HG02981 (cell line): Measurements from ENCODE around the gene KCTD19.

ENCODE experiments used
- ATAC-seq: cut with Tn5 transposase; IDR thresholded peaks from one replicate; pipeline ENCODE4 v1.9.1; 2021; ENCODE audit warnings: mild to moderate bottlenecking, moderate library complexity; ENCODE audit not compliant: unreplicated experiment

Gene KCTD19

GRCh38 chr16:67326115-67326471 lies 448 bp downstream of the KCTD19 start:
- ATAC-seq, result no peak

- no peak for ATAC-seq
These were observed 8.7 kb downstream of the KCTD19 start for GRCh38 chr16:67317853-67318252.

DNA sequence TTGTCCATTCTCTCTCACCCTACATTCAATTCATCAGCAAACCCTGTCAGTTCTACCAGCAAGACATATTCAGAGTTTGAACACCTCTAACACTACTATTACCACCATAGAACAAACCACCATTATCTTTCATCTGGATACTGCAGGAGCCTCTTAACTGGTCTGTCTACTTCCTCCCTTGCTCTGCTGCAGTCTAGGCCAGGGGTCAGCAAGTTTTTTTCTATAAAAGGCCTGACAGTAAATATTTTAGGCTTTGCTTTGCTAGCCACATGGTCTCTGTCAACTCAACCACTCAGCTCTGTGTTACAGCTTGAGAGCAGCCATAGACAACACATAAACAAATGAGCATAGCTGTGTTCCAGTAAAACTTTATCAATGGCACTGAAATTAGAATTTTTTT lies 13.8 kb downstream of the KCTD19 start:
- ATAC-seq, result no peak

DNA sequence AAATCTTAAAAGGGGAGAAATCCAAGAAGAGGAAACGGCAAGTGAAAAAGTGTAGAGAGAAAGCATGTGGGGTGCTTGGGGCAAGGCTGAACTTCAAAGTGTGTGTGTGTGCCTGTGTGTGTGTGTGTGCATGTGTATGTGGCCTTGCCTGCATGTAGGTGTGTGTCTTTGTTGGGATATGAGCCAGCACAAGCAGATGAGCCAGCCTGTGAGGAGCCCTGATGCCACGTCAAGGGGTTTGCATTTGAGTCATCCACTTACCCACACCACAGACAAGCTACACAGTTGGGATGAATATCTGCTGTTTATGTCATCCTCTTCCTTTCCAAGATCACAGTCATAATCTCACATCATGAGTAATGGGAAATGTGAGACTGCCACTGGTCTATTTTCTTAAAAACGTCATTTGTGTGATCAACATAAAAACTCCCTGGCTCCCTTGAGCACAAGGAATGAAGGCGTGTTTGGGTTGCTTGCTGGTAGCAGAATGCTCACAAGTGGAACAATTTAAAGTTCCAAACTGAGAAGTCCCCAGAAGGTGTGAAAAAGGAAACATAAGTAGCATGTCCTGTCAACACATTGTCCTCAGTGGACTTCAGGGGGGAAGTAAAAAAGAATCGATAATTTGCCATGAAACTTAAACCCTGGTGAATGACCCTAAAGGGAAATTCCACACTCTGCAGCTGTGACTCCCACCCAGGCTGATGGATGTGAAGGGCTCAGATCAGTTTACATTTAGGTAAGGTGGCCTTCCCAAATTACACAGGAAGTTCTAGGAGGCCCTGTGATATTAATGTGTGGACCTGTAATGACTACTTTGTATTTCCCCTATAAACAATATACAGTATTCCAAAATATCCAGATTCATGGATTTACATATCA lies 14.7 kb downstream of the KCTD19 start:
- ATAC-seq, result peak; percentile 70

GRCh38 chr16:67310561-67310960 lies 16.0 kb downstream of the KCTD19 start:
- ATAC-seq, result no peak

DNA sequence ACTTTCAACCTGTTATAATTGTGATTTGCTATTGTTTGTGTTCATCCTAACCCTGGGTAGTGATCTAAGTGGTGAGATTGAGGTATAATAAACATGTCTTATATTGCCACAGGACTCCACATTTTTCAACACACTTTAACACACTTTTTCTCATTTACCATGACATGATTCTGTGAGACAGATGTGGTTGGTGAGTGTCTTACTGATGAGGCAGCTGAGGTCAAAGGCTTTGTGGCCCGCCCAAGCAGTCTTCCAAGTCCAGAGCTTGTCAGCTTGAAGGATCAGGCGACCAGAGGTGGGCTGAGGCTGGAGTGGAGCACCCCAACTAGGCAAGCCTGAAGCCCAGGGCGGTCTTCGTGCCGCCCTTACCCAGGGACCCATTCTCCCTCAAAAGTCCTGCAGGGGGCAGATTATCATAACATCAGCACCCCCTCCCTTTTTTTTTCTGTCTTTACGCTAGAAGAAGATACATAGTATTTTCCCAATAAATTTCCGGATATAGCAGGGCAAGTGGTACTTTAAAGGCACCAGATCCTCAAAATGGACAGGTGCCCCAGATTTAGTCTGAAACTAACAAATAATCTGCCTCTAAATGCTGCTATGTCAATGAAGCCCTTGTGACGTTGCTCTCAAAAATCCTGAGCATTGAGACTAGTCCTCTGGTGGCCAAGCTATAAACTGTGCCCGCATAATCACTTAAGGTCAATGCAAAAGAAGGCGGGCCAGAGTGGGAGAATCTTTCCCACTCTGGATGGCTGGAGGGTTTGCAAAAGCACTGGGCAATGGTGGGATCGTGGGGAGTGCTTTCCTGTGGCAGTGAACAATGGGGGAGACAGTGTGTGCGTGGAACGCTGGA lies 21.1 kb downstream of the KCTD19 start:
- ATAC-seq, result no peak

GRCh38 chr16:67304020-67304419 lies 22.5 kb downstream of the KCTD19 start:
- no peak for ATAC-seq

DNA sequence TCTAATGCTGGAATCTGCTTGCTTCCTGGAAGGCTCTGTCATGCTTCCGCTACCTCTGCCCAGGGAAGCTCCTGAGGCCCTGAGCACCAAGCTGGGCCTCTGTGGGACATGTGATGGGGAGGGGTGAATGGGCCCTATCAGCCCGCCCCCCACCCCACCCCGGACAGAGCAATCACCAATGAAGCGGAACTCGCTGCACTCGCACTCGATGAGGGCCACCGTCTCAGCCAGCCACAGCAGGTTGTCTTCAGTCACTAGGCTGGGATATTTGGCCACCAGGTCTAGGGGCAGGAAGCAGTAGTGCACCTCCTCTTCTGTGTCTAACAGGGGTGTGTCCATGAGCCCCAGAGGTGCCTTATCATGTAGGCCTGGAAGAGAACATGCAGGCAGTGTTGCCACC lies 23.6 kb downstream of the KCTD19 start:
- ATAC-seq, result no peak

DNA sequence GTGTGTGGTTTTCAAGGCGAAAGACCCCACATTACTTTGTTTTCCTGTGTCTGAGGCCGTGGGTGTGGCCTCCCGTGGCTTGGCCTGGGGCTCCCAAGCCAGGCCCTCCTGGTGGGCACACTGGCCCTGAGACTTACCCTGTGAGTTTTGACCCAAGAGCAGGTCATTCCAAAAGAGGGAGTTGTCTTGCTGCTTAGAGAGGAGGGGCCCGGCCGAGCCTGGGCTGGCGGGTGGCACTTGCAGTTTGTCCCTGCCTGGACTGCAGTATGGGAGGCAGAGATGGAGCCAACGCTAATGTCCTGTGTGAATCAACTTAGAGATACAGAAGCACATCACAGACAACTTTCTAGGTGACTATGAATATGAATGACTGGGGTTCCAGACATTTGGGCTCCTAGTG lies 24.5 kb downstream of the KCTD19 start:
- ATAC-seq, result no peak

DNA sequence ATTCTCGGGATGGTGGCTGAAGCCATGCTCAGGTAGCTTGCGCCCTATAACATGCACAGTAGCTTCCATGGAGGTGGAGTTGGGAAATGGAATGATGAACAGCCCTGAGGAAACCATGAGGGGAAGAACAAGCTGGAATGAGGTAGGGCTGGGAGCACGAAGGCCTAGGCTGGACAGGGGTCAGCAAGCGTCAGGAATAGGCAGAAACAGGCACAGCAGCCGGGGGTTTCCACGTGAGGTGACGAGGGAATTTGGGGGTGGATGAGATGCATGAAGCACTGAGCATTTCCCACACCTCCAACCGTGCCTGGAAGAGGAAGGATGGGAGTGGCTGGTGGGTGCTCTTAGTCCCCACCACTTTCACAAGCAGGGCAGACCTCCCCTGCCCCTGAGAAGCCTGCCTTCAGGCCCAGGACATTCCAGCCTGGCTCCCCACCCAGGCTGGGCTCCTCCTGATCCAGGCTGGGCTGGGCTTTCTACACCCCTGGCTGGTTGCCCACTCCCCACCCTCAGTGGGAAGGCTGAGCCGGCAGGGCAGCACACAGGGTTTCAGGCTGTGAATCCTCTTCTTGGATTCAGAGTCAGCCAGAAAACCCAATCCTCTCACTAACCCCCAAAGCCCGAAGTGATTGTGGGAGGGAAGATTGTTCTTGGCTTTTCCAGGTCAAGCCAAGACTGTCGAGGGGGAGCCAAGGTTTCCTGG lies 25.3 kb downstream of the KCTD19 start:
- no peak for ATAC-seq

- ATAC-seq, result no peak
These were observed 27.3 kb downstream of the KCTD19 start for GRCh38 chr16:67299269-67299668.

- no peak for ATAC-seq
These were observed 28.3 kb downstream of the KCTD19 start for GRCh38 chr16:67298277-67298676.

DNA sequence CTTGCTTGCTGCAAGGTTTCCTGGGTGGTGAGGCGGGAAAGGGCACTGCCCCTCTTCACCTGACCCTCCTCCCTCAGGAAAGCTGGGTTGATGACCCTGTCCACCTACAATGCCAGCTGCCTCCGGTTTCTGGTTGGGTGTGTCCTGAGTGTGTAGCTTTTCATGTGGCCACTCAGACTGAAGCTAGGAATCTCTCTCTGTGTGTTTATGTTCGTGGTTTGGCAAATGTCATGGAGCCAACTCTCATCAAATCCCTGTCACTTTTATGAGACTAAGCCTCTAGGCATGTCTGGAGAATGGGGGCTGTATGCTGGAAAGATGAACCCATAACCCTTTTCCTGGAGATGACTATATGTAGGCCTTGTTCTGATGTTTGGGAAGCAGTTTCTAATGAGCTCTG lies 30.1 kb downstream of the KCTD19 start:
- ATAC-seq, result no peak

DNA sequence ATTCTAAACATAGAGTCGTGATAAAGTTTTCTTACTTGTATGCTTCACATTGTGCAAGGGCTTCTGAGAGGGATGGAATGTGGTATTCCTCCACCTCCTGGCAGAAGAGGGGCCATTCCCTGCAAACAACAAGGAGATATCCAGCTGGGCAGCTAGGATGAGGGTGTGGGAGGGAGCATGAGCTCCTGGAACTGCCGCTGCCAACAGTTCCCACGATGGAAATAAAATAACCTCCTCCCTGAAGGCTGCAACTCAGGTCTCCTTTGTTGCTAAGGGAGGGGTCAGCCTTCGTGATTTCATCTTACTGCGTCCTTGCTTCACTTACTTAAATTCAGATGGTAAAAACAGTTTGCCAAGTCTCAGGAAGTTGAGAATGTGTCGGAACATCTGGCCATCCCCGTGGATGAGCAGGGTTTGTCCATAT lies 31.6 kb downstream of the KCTD19 start:
- no peak for ATAC-seq

DNA sequence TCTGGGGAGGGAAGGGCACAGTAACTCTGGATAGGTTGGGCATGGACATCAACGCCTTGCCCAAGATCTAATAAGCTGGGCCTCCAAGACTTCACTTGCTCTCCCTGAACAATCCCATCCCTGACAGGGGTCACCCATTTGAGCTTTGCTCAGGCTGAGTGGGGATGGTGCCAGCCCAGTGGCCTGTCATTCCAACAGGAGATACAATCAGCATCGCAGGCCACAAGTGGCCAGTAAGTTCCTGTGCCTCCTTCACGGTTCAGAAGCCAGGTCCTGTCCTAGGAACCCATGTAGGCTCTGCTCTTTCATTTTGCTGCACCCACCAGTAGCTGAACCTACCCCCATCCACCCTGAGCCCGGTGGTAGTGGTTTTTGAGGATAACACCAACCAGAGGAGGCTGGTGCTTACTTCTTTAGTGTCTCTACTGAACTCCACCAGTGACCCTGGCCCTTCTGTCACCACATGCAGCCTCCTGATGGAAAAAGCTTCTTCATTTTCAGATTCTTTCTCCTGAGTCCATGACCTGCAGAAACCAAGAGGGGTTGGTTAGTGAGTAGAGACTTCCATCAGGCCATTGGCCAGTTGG lies 32.3 kb downstream of the KCTD19 start:
- no peak for ATAC-seq

DNA sequence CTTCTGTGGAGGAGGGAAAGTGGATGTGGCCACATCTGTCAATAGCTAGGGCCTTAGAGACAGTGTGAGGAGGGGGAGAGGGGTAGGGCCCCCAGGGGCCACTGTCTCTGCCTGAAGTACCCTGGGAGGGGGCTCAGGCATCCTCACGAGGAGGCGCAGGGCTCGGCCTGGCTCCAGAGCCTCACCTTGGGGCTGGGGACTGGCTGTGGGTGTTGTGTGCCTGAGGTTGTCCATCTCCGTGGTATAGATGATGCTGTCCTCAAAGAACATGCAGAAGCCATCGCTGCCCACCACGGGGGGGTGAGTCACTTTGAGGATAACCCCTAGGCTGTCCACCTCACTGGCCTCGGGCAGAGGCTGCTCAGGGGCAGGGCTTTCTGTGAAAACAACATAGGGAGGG lies 35.1 kb downstream of the KCTD19 start:
- no peak for ATAC-seq

DNA sequence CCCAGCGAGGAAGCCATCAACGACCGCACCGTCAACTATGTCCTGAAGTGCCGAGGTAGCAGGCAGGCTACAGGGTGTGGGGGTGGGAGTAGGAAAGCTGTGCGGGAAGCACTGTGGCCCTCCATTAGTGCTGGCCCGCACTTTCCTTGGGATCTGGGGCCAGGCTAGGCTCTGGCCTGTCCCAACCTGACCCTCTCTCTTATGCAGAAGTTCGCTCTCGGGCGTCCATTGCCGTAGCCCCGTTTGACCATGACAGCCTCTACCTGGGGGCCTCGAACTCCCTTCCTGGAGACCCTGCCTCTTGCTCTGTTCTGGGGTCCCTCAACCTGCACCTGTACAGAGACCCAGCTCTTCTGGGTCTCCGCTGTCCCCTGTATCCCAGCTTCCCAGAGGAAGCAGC lies 38.6 kb downstream of the KCTD19 start:
- no peak for ATAC-seq

DNA sequence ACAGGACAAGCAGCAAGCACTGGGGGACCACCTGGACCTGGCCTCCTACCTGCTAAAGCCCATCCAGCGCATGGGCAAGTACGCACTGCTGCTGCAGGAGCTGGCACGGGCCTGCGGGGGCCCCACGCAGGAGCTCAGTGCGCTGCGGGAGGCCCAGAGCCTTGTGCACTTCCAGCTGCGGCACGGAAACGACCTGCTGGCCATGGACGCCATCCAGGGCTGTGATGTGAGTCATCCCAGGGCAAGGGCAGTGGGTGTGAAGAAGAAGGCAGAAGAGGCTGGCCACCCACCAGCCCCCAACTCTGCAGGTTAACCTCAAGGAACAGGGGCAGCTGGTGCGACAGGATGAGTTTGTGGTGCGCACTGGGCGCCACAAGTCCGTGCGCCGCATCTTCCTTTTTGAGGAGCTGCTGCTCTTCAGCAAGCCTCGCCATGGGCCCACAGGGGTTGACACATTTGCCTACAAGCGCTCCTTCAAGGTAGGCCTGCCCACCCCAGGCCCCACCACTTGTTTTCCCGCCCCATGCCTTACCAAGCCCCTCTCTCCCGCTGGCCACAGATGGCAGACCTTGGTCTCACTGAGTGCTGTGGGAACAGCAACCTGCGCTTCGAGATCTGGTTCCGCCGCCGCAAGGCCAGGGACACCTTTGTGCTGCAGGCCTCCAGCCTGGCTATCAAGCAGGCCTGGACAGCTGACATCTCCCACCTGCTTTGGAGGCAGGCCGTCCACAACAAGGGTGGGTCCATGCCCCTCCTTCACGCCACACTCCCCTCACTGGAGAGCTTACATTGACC lies 39.9 kb downstream of the KCTD19 start:
- no peak for ATAC-seq

DNA sequence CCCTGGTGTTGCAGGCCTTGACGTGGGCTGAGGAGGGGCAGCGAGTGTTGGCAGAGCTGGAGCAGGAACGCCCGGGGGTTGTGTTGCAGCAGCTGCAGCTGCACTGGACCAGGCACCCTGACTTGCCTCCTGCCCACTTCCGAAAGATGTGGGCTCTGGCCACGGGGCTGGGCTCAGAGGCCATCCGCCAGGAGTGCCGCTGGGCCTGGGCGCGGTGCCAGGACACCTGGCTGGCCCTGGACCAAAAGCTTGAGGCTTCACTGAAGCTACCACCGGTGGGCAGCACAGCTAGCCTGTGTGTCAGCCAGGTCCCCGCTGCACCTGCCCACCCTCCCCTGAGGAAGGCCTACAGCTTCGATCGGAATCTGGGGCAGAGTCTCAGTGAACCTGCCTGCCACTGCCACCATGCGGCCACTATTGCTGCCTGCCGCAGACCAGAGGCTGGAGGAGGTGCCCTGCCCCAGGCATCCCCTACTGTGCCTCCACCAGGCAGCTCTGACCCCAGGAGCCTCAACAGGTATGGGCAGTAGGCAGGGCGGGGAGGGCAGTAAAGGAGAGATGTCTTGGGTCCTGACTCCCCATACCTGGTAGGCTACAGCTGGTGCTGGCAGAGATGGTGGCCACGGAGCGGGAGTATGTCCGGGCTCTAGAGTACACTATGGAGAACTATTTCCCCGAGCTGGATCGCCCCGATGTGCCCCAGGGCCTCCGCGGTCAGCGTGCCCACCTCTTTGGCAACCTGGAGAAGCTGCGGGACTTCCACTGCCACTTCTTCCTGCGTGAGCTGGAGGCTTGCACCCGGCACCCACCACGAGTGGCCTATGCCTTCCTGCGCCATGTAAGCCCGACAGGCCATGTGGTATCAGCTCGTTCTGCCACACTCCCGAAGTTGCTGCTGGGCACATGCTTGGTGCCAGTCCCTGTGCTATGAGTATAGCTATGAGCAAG lies 41.6 kb downstream of the KCTD19 start:
- no peak for ATAC-seq
